Smooth muscle cell (in vitro differentiated cells): ENCODE measurements around the gene CETN2. TPM values are rescaled to one million over a fixed set of nuclear protein-coding genes. Genes with fewer than 3 reads are reported as not detected.

ENCODE experiments used
- DNase-seq: peaks from one replicate; lab custom pipeline; 2025; ENCODE audit not compliant: unreplicated experiment; lab: John Stamatoyannopoulos, UW
- H2AFZ ChIP-seq: fragments of 200-600 bp; sonication (generic); 2 replicates; pipeline ENCODE4 v1.6.0; 2016; ENCODE audit warnings: antibody characterized with exemption, low read depth, mild to moderate bottlenecking
- H3F3A ChIP-seq: fragments of 200-600 bp; sonication (generic); 2 replicates; pipeline ENCODE4 v1.6.0; 2017; ENCODE audit warnings: antibody characterized with exemption, low read depth
- H3K27ac ChIP-seq: fragments of 200-600 bp; sonication (generic); 2 replicates; pipeline ENCODE4 v1.5.1; 2016; ENCODE audit warnings: low read depth, mild to moderate bottlenecking
- H3K27me3 ChIP-seq: fragments of 200-600 bp; sonication (generic); 2 replicates; pipeline ENCODE4 v1.6.1; 2016; ENCODE audit warnings: low read depth, mild to moderate bottlenecking
- H3K36me3 ChIP-seq: fragments of 200-600 bp; sonication (generic); 2 replicates; pipeline ENCODE4 v1.5.1; 2016; ENCODE audit warnings: low read depth
- H3K4me1 ChIP-seq: fragments of 200-600 bp; sonication (generic); 2 replicates; pipeline ENCODE4 v1.5.1; 2016; ENCODE audit warnings: low read depth
- H3K4me2 ChIP-seq: fragments of 200-600 bp; sonication (generic); 2 replicates; pipeline ENCODE4 v1.6.0; 2016; ENCODE audit warnings: mild to moderate bottlenecking
- H3K4me3 ChIP-seq: fragments of 200-600 bp; sonication (generic); 2 replicates; pipeline ENCODE4 v1.5.1; 2016; ENCODE audit warnings: mild to moderate bottlenecking
- H3K79me2 ChIP-seq: fragments of 200-600 bp; sonication (generic); 2 replicates; pipeline ENCODE4 v1.6.0; 2016; ENCODE audit warnings: low read depth, mild to moderate bottlenecking
- H3K9ac ChIP-seq: fragments of 200-600 bp; sonication (generic); 2 replicates; pipeline ENCODE4 v1.6.0; 2016; ENCODE audit warnings: low read depth
- H3K9me3 ChIP-seq: fragments of 200-600 bp; sonication (generic); replicated peaks from 2 replicates; pipeline ENCODE4 v1.5.1; 2016; ENCODE audit warnings: low read depth
- H4K20me1 ChIP-seq: fragments of 200-600 bp; sonication (generic); 2 replicates; pipeline ENCODE4 v1.6.0; 2016; ENCODE audit warnings: low read depth
- WGBS: methylation state at CpG from one replicate; pipeline ENCODE4 v1.1.7; 2016; ENCODE audit warnings: low lambda C conversion rate; 5-methylcytosine and 5-hydroxymethylcytosine counted together
- polyA plus RNA-seq: library from polyadenylated mRNA; unstranded; fragments of >200 nt; fragmentation: Nextera tagmentation; extraction: Ambion mirVana; gene quantifications from 2 replicates; pipeline ENCODE4 v1.2.1, GENCODE V29; 2016
- total RNA-seq: library from RNA; depleted of rRNA; stranded (reverse); fragments of >200 nt; gene quantifications from 2 replicates; pipeline ENCODE4 v1.2.3, GENCODE V29; 2014
- TF ChIP-seq, protein P1 (sequence below): fragments of 200-600 bp; sonication (generic); IDR thresholded peaks from 2 replicates; pipeline ENCODE4 v1.5.1; 2017; ENCODE audit warnings: borderline replicate concordance, mild to moderate bottlenecking, antibody characterized with exemption; ENCODE audit not compliant: insufficient read depth, poor library complexity, severe bottlenecking

Gene CETN2
- total and polyA plus RNA-seq, 2 experiments from 2014 or later = 58.3 to 60.7 TPM

DNA sequence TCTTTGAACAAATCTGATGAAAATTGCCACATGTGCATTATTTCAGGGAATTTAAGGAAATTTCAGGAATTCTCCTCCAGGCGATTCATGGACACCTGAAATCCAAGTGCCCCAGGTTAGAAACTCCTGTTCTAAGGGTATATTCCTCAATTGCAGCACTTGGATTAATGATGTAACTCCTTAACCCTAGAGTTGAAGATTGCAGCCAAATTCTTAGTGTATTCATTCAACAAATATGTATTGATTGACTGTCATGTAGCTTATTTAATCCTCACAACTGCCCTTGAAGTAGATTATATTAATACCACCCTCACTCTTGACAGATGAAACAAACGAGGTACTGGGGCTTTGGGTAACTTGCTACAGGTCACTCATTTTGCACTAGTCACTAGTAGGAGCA is 11.3 kb downstream of the CETN2 start:
- Histone ChIP-seq H3K36me3 (no peaks in the 10 kb centered on the region), H3F3A (no peaks in the 10 kb centered on the region), H3K27ac (peak overlapping the region; percentile 29), H3K9me3 (no peaks in the 10 kb centered on the region), H3K27me3 (no peaks in the 10 kb centered on the region), H3K4me3 (no peak overlapping the region), H3K4me1 (no peaks in the 10 kb centered on the region), H3K9ac (no peak overlapping the region), H3K4me2 (no peak overlapping the region), H3K79me2 (no peaks in the 10 kb centered on the region), H2AFZ (no peak overlapping the region), H4K20me1 (no peaks in the 10 kb centered on the region)
- DNase-seq = no peak
- TF ChIP-seq, protein P1, sequence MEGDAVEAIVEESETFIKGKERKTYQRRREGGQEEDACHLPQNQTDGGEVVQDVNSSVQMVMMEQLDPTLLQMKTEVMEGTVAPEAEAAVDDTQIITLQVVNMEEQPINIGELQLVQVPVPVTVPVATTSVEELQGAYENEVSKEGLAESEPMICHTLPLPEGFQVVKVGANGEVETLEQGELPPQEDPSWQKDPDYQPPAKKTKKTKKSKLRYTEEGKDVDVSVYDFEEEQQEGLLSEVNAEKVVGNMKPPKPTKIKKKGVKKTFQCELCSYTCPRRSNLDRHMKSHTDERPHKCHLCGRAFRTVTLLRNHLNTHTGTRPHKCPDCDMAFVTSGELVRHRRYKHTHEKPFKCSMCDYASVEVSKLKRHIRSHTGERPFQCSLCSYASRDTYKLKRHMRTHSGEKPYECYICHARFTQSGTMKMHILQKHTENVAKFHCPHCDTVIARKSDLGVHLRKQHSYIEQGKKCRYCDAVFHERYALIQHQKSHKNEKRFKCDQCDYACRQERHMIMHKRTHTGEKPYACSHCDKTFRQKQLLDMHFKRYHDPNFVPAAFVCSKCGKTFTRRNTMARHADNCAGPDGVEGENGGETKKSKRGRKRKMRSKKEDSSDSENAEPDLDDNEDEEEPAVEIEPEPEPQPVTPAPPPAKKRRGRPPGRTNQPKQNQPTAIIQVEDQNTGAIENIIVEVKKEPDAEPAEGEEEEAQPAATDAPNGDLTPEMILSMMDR = no peak
- 62% methylated on average over 2 of the region's 2 CpGs for WGBS

DNA sequence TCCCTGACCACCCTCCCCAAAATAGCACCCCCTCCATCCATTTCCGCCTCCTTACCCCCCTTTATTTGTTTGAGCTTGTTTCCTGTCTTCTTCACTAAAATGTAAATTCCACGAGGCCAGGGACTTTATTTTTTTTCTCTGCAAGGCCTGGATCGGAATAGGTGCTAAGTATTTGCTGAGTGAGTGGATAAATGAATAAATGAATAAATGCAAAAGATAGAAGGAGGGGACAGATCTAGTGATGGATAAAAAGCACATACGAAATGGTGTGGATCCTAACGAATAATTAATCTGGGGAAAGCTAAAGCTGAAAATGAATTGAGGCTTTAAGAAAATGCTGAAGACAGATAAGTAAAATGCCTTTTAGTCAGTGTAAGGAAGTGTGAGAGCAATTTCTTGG is 12.2 kb downstream of the CETN2 start:
- Histone ChIP-seq H3K9me3 (no peaks in the 10 kb centered on the region), H3K4me3 (no peak overlapping the region), H4K20me1 (no peaks in the 10 kb centered on the region), H3F3A (no peaks in the 10 kb centered on the region), H3K4me1 (no peaks in the 10 kb centered on the region), H3K9ac (no peak overlapping the region), H3K36me3 (no peaks in the 10 kb centered on the region), H3K27ac (peak overlapping the region; percentile 35), H3K27me3 (no peaks in the 10 kb centered on the region), H2AFZ (no peak overlapping the region), H3K79me2 (no peaks in the 10 kb centered on the region), H3K4me2 (no peak overlapping the region)
- TF ChIP-seq, protein P1 = no peak
- no peak for DNase-seq
- 61% methylated on average over 5 of the region's 5 CpGs for WGBS

DNA sequence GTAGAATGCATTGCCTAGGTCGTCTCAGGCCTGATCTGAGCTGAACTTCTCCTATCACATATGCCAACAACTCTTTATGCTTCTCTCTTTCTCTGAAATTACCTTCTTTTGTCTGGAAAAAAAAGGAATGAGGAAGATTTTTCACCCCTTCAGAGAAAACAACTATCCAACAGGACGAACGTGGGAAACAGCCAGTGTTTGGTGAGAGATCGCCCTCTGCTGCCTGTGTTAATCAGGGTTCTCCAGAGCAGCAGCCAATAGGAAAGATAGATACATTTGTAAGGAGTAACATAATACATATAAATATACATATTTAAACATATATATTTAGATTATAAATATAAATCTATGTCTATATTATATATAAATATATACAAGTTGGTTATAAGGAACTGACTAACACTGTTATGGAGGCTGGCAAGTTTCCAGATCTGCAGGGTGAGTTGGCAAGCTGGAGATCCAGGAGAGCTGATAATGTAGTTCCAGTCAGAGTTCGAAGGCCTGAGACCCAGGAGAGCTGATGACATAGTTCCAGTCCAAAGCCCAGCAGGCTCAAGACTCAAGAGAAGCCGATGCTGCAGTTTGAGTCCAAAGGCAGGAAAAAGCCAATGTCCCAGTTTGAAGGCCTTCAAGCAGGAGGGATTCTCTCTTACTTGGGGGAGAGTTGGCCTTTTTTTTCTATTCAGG is 13.3 kb downstream of the CETN2 start:
- Histone ChIP-seq H3K4me1 (no peaks in the 10 kb centered on the region), H3K9me3 (no peaks in the 10 kb centered on the region), H3K4me2 (no peak overlapping the region), H4K20me1 (no peaks in the 10 kb centered on the region), H2AFZ (peak overlapping the region; percentile 55), H3F3A (no peaks in the 10 kb centered on the region), H3K27me3 (no peaks in the 10 kb centered on the region), H3K27ac (peak overlapping the region; percentile 35), H3K36me3 (no peaks in the 10 kb centered on the region), H3K4me3 (no peak overlapping the region), H3K79me2 (no peaks in the 10 kb centered on the region), H3K9ac (no peak overlapping the region)
- no peak for DNase-seq
- 35% methylated on average over 6 of the region's 6 CpGs for WGBS
- TF ChIP-seq, protein P1 = peak; percentile 55

DNA sequence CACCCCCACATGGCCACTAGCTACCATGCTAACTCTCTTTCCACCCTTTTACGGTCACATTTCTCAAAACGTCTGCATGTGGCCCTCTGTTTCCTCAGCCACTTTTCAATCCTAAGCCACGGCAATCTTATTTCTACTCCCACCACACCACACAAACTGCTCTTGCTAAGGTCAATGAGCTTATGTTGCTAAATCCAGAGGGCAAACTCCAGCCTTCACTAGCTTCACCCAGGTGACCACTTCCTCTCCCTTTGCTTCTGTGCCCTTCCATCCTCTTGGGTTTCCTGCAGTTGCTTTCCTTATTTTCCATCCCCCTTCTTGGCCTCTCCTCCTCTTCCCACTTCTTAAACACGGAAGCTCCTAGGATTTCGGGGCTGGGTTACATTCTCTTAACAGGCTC is 16.5 kb downstream of the CETN2 start:
- TF ChIP-seq, protein P1 = no peak
- H4K20me1 ChIP-seq = no peaks in the 10 kb centered on the region
- no peak overlapping the region for H3K9ac ChIP-seq
- no peaks in the 10 kb centered on the region for H3K27me3 ChIP-seq
- no peak overlapping the region for H3K27ac ChIP-seq
- no peaks in the 10 kb centered on the region for H3F3A ChIP-seq
- H3K4me1 ChIP-seq = no peaks in the 10 kb centered on the region
- H3K9me3 ChIP-seq = no peaks in the 10 kb centered on the region
- no peak overlapping the region for H3K4me2 ChIP-seq
- H3K4me3 ChIP-seq = no peak overlapping the region
- 61% methylated on average over 5 of the region's 5 CpGs for WGBS
- no peak for DNase-seq
- no peak overlapping the region for H2AFZ ChIP-seq
- H3K36me3 ChIP-seq = no peaks in the 10 kb centered on the region
- no peaks in the 10 kb centered on the region for H3K79me2 ChIP-seq
